Endothelial cell of umbilical vein (primary cell): ENCODE data around the gene EFEMP1.

Experiments used
- CTCF ChIP-seq, 2 donors: IDR thresholded peaks; 1 replicate in 1 of 2; 2 replicates in 1 of 2; pipeline ENCODE4 v1.5.1; 2011; ENCODE audit warnings: low read length in 2 of 2, mild to moderate bottlenecking in 2 of 2, moderate library complexity in 2 of 2, control low read depth in 1 of 2, inconsistent platforms in 1 of 2, low read depth in 1 of 2; ENCODE audit not compliant: insufficient read depth in 1 of 2; ENCODE audit errors: extremely low read depth in 1 of 2
- EZH2 ChIP-seq: IDR thresholded peaks from 2 replicates; pipeline ENCODE4 v1.6.1; 2012; ENCODE audit warnings: borderline replicate concordance, low read depth, mild to moderate bottlenecking, moderate library complexity, low read length, inconsistent platforms; ENCODE audit not compliant: severe bottlenecking
- FOS ChIP-seq: IDR thresholded peaks from 2 replicates; pipeline ENCODE4 v1.6.1; 2011; ENCODE audit warnings: mild to moderate bottlenecking, low read length, moderate library complexity, borderline replicate concordance; ENCODE audit not compliant: insufficient read depth
- JUN ChIP-seq: IDR thresholded peaks from 2 replicates; pipeline ENCODE4 v1.6.1; 2011; ENCODE audit warnings: borderline replicate concordance, low read depth; ENCODE audit not compliant: insufficient read length, insufficient read depth
- MAX ChIP-seq: IDR thresholded peaks from 2 replicates; pipeline ENCODE4 v1.6.1; 2011; ENCODE audit not compliant: insufficient read depth, insufficient read length
- MYC ChIP-seq: IDR thresholded peaks from one replicate; pipeline ENCODE4 v1.6.1; 2011; ENCODE audit warnings: mild to moderate bottlenecking, low read depth, low read length
- POLR2A ChIP-seq: IDR thresholded peaks from 2 replicates; pipeline ENCODE4 v1.6.1; 2012; ENCODE audit warnings: low read depth, mild to moderate bottlenecking, control low read depth, low read length
- POLR2AphosphoS5 ChIP-seq: IDR thresholded peaks from 2 replicates; pipeline ENCODE4 v1.6.1; 2012; ENCODE audit warnings: low read depth, mild to moderate bottlenecking, control low read depth, low read length, moderate library complexity; ENCODE audit not compliant: insufficient read depth

- TF ChIP-seq CTCF (IDR thresholded peaks at IDR 0.05; ENCODE audit: extremely low read depth in 1 of 2, insufficient read depth in 1 of 2, low read depth in 1 of 2, low read length in 2 of 2): no peak
- peak; percentile 56 for TF ChIP-seq POLR2AphosphoS5
- no peak for TF ChIP-seq EZH2
- no peak for TF ChIP-seq JUN
- no peak for TF ChIP-seq POLR2A
- no peak for TF ChIP-seq MAX
- TF ChIP-seq FOS: no peak
- no peak for TF ChIP-seq MYC
These were observed 61.8 kb downstream of the EFEMP1 start for GRCh38 chr2:55861733-55862132.
